ELF-1 (cell line): ENCODE measurements around the gene BRIX1.

ENCODE experiments used
- DNase-seq: peaks from one replicate; pipeline ENCODE4 v3.0.0-alpha.2; 2016; ENCODE audit warnings: low read depth, low spot score

The BRIX1 gene

GRCh38 chr5:34915139-34915855 is at the start of gene BRIX1, which contains the start of gene RAD1:
BRIX1 (plus strand) TSS chr5:34915711; CDS start chr5:34915739, 28 bp downstream.
RAD1 (minus strand) TSS chr5:34915504; CDS start chr5:34914892, 612 bp downstream.
- DNase-seq: peak; percentile 97

- DNase-seq: peak; percentile 85
Observed at GRCh38 chr5:34866989-34867471, 48.5 kb upstream of the BRIX1 start.

GRCh38 chr5:34867660-34868059 is 47.9 kb upstream of the BRIX1 start:
- no peak for DNase-seq

GRCh38 chr5:34868791-34869190 is 46.7 kb upstream of the BRIX1 start:
- DNase-seq: no peak

- no peak for DNase-seq
Observed at GRCh38 chr5:34869256-34869655, 46.3 kb upstream of the BRIX1 start.

- no peak for DNase-seq
Observed at GRCh38 chr5:34870382-34870781, 45.1 kb upstream of the BRIX1 start.

- no peak for DNase-seq
Observed at GRCh38 chr5:34876275-34876674, 39.2 kb upstream of the BRIX1 start.

- DNase-seq: no peak
Observed at GRCh38 chr5:34881246-34881645, 34.3 kb upstream of the BRIX1 start.

GRCh38 chr5:34886392-34887119 is 29.0 kb upstream of the BRIX1 start:
- no peak for DNase-seq

- DNase-seq: no peak
Observed at GRCh38 chr5:34889394-34889793, 26.1 kb upstream of the BRIX1 start.

- no peak for DNase-seq
Observed at GRCh38 chr5:34891981-34892380, 23.5 kb upstream of the BRIX1 start.

GRCh38 chr5:34892414-34892813 is 23.1 kb upstream of the BRIX1 start:
- DNase-seq: no peak

- no peak for DNase-seq
Observed at GRCh38 chr5:34894716-34895115, 20.8 kb upstream of the BRIX1 start.

- DNase-seq: no peak
Observed at GRCh38 chr5:34895641-34896419, 19.7 kb upstream of the BRIX1 start.

- DNase-seq: no peak
Observed at GRCh38 chr5:34897646-34898045, 17.9 kb upstream of the BRIX1 start.

GRCh38 chr5:34898258-34898895 is 17.1 kb upstream of the BRIX1 start:
- peak; percentile 75 for DNase-seq

- DNase-seq: peak; percentile 37
Observed at GRCh38 chr5:34899066-34899465, 16.4 kb upstream of the BRIX1 start.

- DNase-seq: no peak
Observed at GRCh38 chr5:34900652-34901051, 14.9 kb upstream of the BRIX1 start.

- no peak for DNase-seq
Observed at GRCh38 chr5:34903260-34903659, 12.3 kb upstream of the BRIX1 start.

GRCh38 chr5:34905564-34905963 is 9.9 kb upstream of the BRIX1 start:
- DNase-seq: no peak

- no peak for DNase-seq
Observed at GRCh38 chr5:34913072-34913471, 2.4 kb upstream of the BRIX1 start.
